Measurements from ENCODE around the gene CACNA1D. TPM values are rescaled to one million over a fixed set of nuclear protein-coding genes. Genes with fewer than 3 reads are reported as not detected.

Gene CACNA1D
- total and polyA plus RNA-seq, 2 donors from 2014 or later, result 3.7 to 35.7 TPM

- no peak for TF ChIP-seq CTCF (IDR thresholded peaks at IDR 0.05; ENCODE audit: borderline replicate concordance, extremely low read depth, insufficient read depth)
- H3K4me1 ChIP-seq (ENCODE audit: control insufficient read depth in 2 of 3, insufficient read depth in 2 of 3, low read depth in 1 of 3, low read length in 3 of 3), result no peaks in the 10 kb centered on the region
- H3K9ac ChIP-seq (ENCODE audit: low read length in 3 of 3), result no peak overlapping the region
- no peak overlapping the region for H3K4me3 ChIP-seq (ENCODE audit: low read length in 3 of 3)
- DNase-seq, result peak in 1 of 5 donors; percentile 46
- H3K9me3 ChIP-seq (ENCODE audit: control insufficient read depth in 2 of 3, insufficient read depth in 1 of 3, low read length in 3 of 3), result no peaks in the 10 kb centered on the region
- no peak overlapping the region for H3K27ac ChIP-seq (ENCODE audit: low read depth in 2 of 2, low read length in 2 of 2)
- FAIRE-seq, result no peak
- intact Hi-C loops (cut with DNase I), result no loop called here
- no peaks in the 10 kb centered on the region for H3K27me3 ChIP-seq (ENCODE audit: control insufficient read depth, insufficient read depth, low read length)
- peaks cover 0 to 47% (median 20%) of the 10 kb centered on the region in 3 donors for H3K36me3 ChIP-seq (ENCODE audit: control insufficient read depth in 2 of 3, insufficient read depth in 3 of 3, low read length in 3 of 3)
These were observed 327.3 kb downstream of the CACNA1D start for GRCh38 chr3:53821631-53822121.

- FAIRE-seq (no peak), DNase-seq (peak in 2 of 5 donors; percentile 33 to 53)
- intact Hi-C loops (cut with DNase I), result no loop called here
- no peak overlapping the region for H3K27ac ChIP-seq (ENCODE audit: low read depth in 2 of 2, low read length in 2 of 2)
- no peak overlapping the region for H3K4me3 ChIP-seq (ENCODE audit: low read length in 3 of 3)
- H3K9ac ChIP-seq (ENCODE audit: low read length in 3 of 3), result no peak overlapping the region
- peaks cover 0 to 47% (median 17%) of the 10 kb centered on the region in 3 donors for H3K36me3 ChIP-seq (ENCODE audit: control insufficient read depth in 2 of 3, insufficient read depth in 3 of 3, low read length in 3 of 3)
- H3K27me3 ChIP-seq (ENCODE audit: control insufficient read depth, insufficient read depth, low read length), result no peaks in the 10 kb centered on the region
- no peaks in the 10 kb centered on the region for H3K9me3 ChIP-seq (ENCODE audit: control insufficient read depth in 2 of 3, insufficient read depth in 1 of 3, low read length in 3 of 3)
- no peaks in the 10 kb centered on the region for H3K4me1 ChIP-seq (ENCODE audit: control insufficient read depth in 2 of 3, insufficient read depth in 2 of 3, low read depth in 1 of 3, low read length in 3 of 3)
- no peak for TF ChIP-seq CTCF (IDR thresholded peaks at IDR 0.05; ENCODE audit: borderline replicate concordance, extremely low read depth, insufficient read depth)
These were observed 327.9 kb downstream of the CACNA1D start for GRCh38 chr3:53822331-53822741.

- no peaks in the 10 kb centered on the region for H3K4me1 ChIP-seq (ENCODE audit: control insufficient read depth in 2 of 3, insufficient read depth in 2 of 3, low read depth in 1 of 3, low read length in 3 of 3)
- peaks cover 0 to 39% (median 14%) of the 10 kb centered on the region in 3 donors for H3K36me3 ChIP-seq (ENCODE audit: control insufficient read depth in 2 of 3, insufficient read depth in 3 of 3, low read length in 3 of 3)
- no peak overlapping the region for H3K9ac ChIP-seq (ENCODE audit: low read length in 3 of 3)
- H3K9me3 ChIP-seq (ENCODE audit: control insufficient read depth in 2 of 3, insufficient read depth in 1 of 3, low read length in 3 of 3), result no peaks in the 10 kb centered on the region
- intact Hi-C loops (cut with DNase I), result no loop called here
- TF ChIP-seq CTCF (IDR thresholded peaks at IDR 0.05; ENCODE audit: borderline replicate concordance, extremely low read depth, insufficient read depth), result no peak
- no peak for FAIRE-seq
- no peak overlapping the region for H3K27ac ChIP-seq (ENCODE audit: low read depth in 2 of 2, low read length in 2 of 2)
- no peak overlapping the region for H3K4me3 ChIP-seq (ENCODE audit: low read length in 3 of 3)
- DNase-seq, result peak in 1 of 5 donors; percentile 66
- H3K27me3 ChIP-seq (ENCODE audit: control insufficient read depth, insufficient read depth, low read length), result no peaks in the 10 kb centered on the region
These were observed 328.9 kb downstream of the CACNA1D start for GRCh38 chr3:53823026-53823955.

All from kidney (tissue), 14 donors.